Nephron (organoid): Measurements from ENCODE around the gene SPACA6.

ENCODE experiments used
- H3K27ac Mint-ChIP-seq, 3 experiments: 2 replicates each; pipeline ENCODE4 v1.8.0; 2020; ENCODE audit warnings: mixed read lengths in 3 of 3, mild to moderate bottlenecking in 2 of 3, moderate library complexity in 1 of 3
- H3K27me3 Mint-ChIP-seq: 2 replicates; pipeline ENCODE4 v1.8.0; 2021; ENCODE audit warnings: low read depth, mild to moderate bottlenecking, moderate library complexity, mixed read lengths
- H3K36me3 Mint-ChIP-seq: 2 replicates; pipeline ENCODE4 v1.8.0; 2020; ENCODE audit warnings: low read depth, mixed read lengths
- H3K4me1 Mint-ChIP-seq: 2 replicates; pipeline ENCODE4 v1.8.0; 2020; ENCODE audit warnings: mixed read lengths
- H3K4me3 Mint-ChIP-seq, 3 experiments: 2 replicates each; pipeline ENCODE4 v1.8.0; 2020; ENCODE audit warnings: mild to moderate bottlenecking in 3 of 3, mixed read lengths in 3 of 3, moderate library complexity in 2 of 3
- H3K9me3 Mint-ChIP-seq: 2 replicates; pipeline ENCODE4 v1.8.0; 2020; ENCODE audit warnings: mixed read lengths
- CTCF ChIP-seq, 3 experiments: fragments of 200-600 bp; sonication (generic); IDR thresholded peaks; one replicate each; pipeline ENCODE4 v1.5.0; 2021; ENCODE audit warnings: antibody characterized with exemption in 3 of 3; ENCODE audit not compliant: unreplicated experiment in 3 of 3

Gene SPACA6

GRCh38 chr19:51701468-51702100 lies 8.5 kb downstream of the SPACA6 start:
- Mint-ChIP-seq H3K27ac (peak overlapping the region; percentile 31 to 72 (median 67)), H3K4me3 (peak overlapping the region in 1 of 3 experiments; percentile 57), H3K9me3 (no peaks in the 10 kb centered on the region), H3K27me3 (peaks cover 4% of the 10 kb centered on the region), H3K36me3 (peaks cover 73% of the 10 kb centered on the region), H3K4me1 (peaks cover 44% of the 10 kb centered on the region)
- no peak for TF ChIP-seq CTCF (IDR thresholded peaks at IDR 0.05; ENCODE audit: unreplicated experiment in 3 of 3)

GRCh38 chr19:51702103-51702824 lies 9.1 kb downstream of the SPACA6 start:
- peaks cover 45% of the 10 kb centered on the region for H3K4me1 Mint-ChIP-seq
- H3K36me3 Mint-ChIP-seq, result peaks cover 73% of the 10 kb centered on the region
- peaks cover 4% of the 10 kb centered on the region for H3K27me3 Mint-ChIP-seq
- peak overlapping the region; percentile 62 to 72 (median 63) for H3K27ac Mint-ChIP-seq
- no peaks in the 10 kb centered on the region for H3K9me3 Mint-ChIP-seq
- H3K4me3 Mint-ChIP-seq, result peak overlapping the region; percentile 55 to 80 (median 75)
- TF ChIP-seq CTCF (IDR thresholded peaks at IDR 0.05; ENCODE audit: unreplicated experiment in 3 of 3), result no peak

- H3K9me3 Mint-ChIP-seq, result no peaks in the 10 kb centered on the region
- H3K27ac Mint-ChIP-seq, result peak overlapping the region; percentile 72 to 90 (median 87)
- peaks cover 72% of the 10 kb centered on the region for H3K36me3 Mint-ChIP-seq
- H3K4me3 Mint-ChIP-seq, result peak overlapping the region; percentile 80 to 86 (median 85)
- H3K4me1 Mint-ChIP-seq, result peaks cover 45% of the 10 kb centered on the region
- peaks cover 4% of the 10 kb centered on the region for H3K27me3 Mint-ChIP-seq
- no peak for TF ChIP-seq CTCF (IDR thresholded peaks at IDR 0.05; ENCODE audit: unreplicated experiment in 3 of 3)
Observed at GRCh38 chr19:51702825-51703574, 9.9 kb downstream of the SPACA6 start.

- peak overlapping the region; percentile 80 to 86 (median 85) for H3K4me3 Mint-ChIP-seq
- peaks cover 4% of the 10 kb centered on the region for H3K27me3 Mint-ChIP-seq
- H3K4me1 Mint-ChIP-seq, result peaks cover 45% of the 10 kb centered on the region
- TF ChIP-seq CTCF (IDR thresholded peaks at IDR 0.05; ENCODE audit: unreplicated experiment in 3 of 3), result peak; percentile 27 to 54 (median 29)
- H3K27ac Mint-ChIP-seq, result peak overlapping the region; percentile 72 to 90 (median 87)
- H3K9me3 Mint-ChIP-seq, result no peaks in the 10 kb centered on the region
- peaks cover 69% of the 10 kb centered on the region for H3K36me3 Mint-ChIP-seq
Observed at GRCh38 chr19:51703575-51704515, 10.7 kb downstream of the SPACA6 start.

GRCh38 chr19:51704626-51705025 lies 11.5 kb downstream of the SPACA6 start:
- peak overlapping the region; percentile 70 to 86 (median 80) for H3K4me3 Mint-ChIP-seq
- TF ChIP-seq CTCF (IDR thresholded peaks at IDR 0.05; ENCODE audit: unreplicated experiment in 3 of 3), result no peak
- H3K9me3 Mint-ChIP-seq, result no peaks in the 10 kb centered on the region
- peaks cover 4% of the 10 kb centered on the region for H3K27me3 Mint-ChIP-seq
- peaks cover 45% of the 10 kb centered on the region for H3K4me1 Mint-ChIP-seq
- peaks cover 63% of the 10 kb centered on the region for H3K36me3 Mint-ChIP-seq
- H3K27ac Mint-ChIP-seq, result peak overlapping the region; percentile 56 to 82 (median 70)
